ENCODE measurements around the gene KRABD2.

KRABD2 gene

DNA sequence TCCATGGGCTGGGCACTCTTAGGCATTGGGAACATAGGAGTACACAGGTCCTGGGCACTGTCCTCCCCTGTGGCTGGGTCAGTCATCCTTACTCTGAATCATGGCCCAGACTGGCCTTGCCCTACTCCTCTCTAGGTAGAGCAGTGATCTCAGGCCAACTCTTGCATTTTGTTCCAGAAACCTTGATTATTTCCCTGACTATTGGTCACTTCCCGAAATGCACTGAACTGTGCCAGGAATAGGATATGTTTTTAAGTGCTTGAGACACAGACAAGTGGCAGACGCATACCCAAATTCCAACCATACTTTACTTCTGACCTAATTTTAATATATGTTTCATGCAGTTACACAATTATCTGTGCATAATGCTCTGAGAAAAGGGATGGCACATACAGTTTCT lies 10.3 kb downstream of the KRABD2 start:
- H3K4me1 ChIP-seq (ENCODE audit: control insufficient read depth in 1 of 2, insufficient read depth in 2 of 2, low read length in 2 of 2) = peaks cover 19 to 21% of the 10 kb centered on the region in 2 donors
- Mint-ChIP-seq H3K27ac (no peak overlapping the region), H3K36me3 (peaks cover 14 to 33% of the 10 kb centered on the region in 2 donors), H3K4me3 (no peak overlapping the region), H3K9me3 (no peaks in the 10 kb centered on the region), H3K4me1 (peaks cover 14% of the 10 kb centered on the region), H3K27me3 (ENCODE audit: low read depth in 3 of 3) (no peaks in the 10 kb centered on the region)
- H4K20me1 ChIP-seq (ENCODE audit: insufficient read depth, low read length) = no peaks in the 10 kb centered on the region
- intact Hi-C loops (cut with micrococcal nuclease) = no loop called here
- no CpG with 5 or more reads among the region's 2 CpGs for WGBS (ENCODE audit: insufficient coverage)
- H3K27me3 ChIP-seq (ENCODE audit: control insufficient read depth in 2 of 2, insufficient read depth in 2 of 2, low read length in 2 of 2) = no peaks in the 10 kb centered on the region
- peaks cover 3 to 15% of the 10 kb centered on the region in 2 donors for H3K36me3 ChIP-seq (replicated peaks in 1 of 2; ENCODE audit: control insufficient read depth in 1 of 2, insufficient read depth in 2 of 2, low read length in 2 of 2)
- H3K4me3 ChIP-seq (replicated peaks in 1 of 3; ENCODE audit: low read depth in 2 of 3, low read length in 3 of 3) = no peak overlapping the region
- no peaks in the 10 kb centered on the region for H3K79me2 ChIP-seq (ENCODE audit: insufficient read depth, low read length)
- no peak overlapping the region for H3K9ac ChIP-seq (ENCODE audit: insufficient read depth, low read length, poor library complexity, severe bottlenecking)
- H2AFZ ChIP-seq (ENCODE audit: insufficient read depth, low read depth, low read length, poor library complexity, severe bottlenecking) = no peak overlapping the region
- no peaks in the 10 kb centered on the region for H3K9me3 ChIP-seq (replicated peaks in 1 of 2; ENCODE audit: control insufficient read depth in 1 of 2, insufficient read depth in 1 of 2, low read length in 2 of 2)
- H3K27ac ChIP-seq (ENCODE audit: low read depth in 1 of 2, low read length in 2 of 2) = no peak overlapping the region
- H3K4me2 ChIP-seq (replicated peaks; ENCODE audit: extremely low read depth, low read length, poor library complexity, severe bottlenecking) = no peak overlapping the region
- TF ChIP-seq, protein P1, sequence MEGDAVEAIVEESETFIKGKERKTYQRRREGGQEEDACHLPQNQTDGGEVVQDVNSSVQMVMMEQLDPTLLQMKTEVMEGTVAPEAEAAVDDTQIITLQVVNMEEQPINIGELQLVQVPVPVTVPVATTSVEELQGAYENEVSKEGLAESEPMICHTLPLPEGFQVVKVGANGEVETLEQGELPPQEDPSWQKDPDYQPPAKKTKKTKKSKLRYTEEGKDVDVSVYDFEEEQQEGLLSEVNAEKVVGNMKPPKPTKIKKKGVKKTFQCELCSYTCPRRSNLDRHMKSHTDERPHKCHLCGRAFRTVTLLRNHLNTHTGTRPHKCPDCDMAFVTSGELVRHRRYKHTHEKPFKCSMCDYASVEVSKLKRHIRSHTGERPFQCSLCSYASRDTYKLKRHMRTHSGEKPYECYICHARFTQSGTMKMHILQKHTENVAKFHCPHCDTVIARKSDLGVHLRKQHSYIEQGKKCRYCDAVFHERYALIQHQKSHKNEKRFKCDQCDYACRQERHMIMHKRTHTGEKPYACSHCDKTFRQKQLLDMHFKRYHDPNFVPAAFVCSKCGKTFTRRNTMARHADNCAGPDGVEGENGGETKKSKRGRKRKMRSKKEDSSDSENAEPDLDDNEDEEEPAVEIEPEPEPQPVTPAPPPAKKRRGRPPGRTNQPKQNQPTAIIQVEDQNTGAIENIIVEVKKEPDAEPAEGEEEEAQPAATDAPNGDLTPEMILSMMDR (IDR thresholded peaks at IDR 0.05) = no peak
- no peak for DNase-seq

- Mint-ChIP-seq H3K27ac (no peak overlapping the region), H3K27me3 (ENCODE audit: low read depth in 3 of 3) (no peaks in the 10 kb centered on the region)
- H2AFZ ChIP-seq (ENCODE audit: insufficient read depth, low read depth, low read length, poor library complexity, severe bottlenecking) = no peak overlapping the region
Measured at GRCh38 chr17:8365143-8365542, 11.4 kb downstream of the KRABD2 start.

More at GRCh38 chr17:8365143-8365542, 11.4 kb downstream of the KRABD2 start:
- Histone ChIP-seq H3K9ac (ENCODE audit: insufficient read depth, low read length, poor library complexity, severe bottlenecking) (no peak overlapping the region), H3K4me1 (ENCODE audit: control insufficient read depth in 1 of 2, insufficient read depth in 2 of 2, low read length in 2 of 2) (peaks cover 10 to 13% of the 10 kb centered on the region in 2 donors), H3K4me2 (replicated peaks; ENCODE audit: extremely low read depth, low read length, poor library complexity, severe bottlenecking) (no peak overlapping the region), H3K4me3 (replicated peaks in 1 of 3; ENCODE audit: low read depth in 2 of 3, low read length in 3 of 3) (no peak overlapping the region), H3K27me3 (ENCODE audit: control insufficient read depth in 2 of 2, insufficient read depth in 2 of 2, low read length in 2 of 2) (no peaks in the 10 kb centered on the region), H3K9me3 (replicated peaks in 1 of 2; ENCODE audit: control insufficient read depth in 1 of 2, insufficient read depth in 1 of 2, low read length in 2 of 2) (no peaks in the 10 kb centered on the region), H3K79me2 (ENCODE audit: insufficient read depth, low read length) (no peaks in the 10 kb centered on the region), H3K27ac (ENCODE audit: low read depth in 1 of 2, low read length in 2 of 2) (no peak overlapping the region), H4K20me1 (ENCODE audit: insufficient read depth, low read length) (no peaks in the 10 kb centered on the region), H3K36me3 (replicated peaks in 1 of 2; ENCODE audit: control insufficient read depth in 1 of 2, insufficient read depth in 2 of 2, low read length in 2 of 2) (peaks cover 3 to 15% of the 10 kb centered on the region in 2 donors)
- H3K4me1 Mint-ChIP-seq = peaks cover 14% of the 10 kb centered on the region
- WGBS (ENCODE audit: insufficient coverage) = no CpG with 5 or more reads among the region's 1 CpG
- no peaks in the 10 kb centered on the region for H3K9me3 Mint-ChIP-seq
- TF ChIP-seq, protein P1 (IDR thresholded peaks at IDR 0.05) = no peak
- peaks cover 12 to 31% of the 10 kb centered on the region in 2 donors for H3K36me3 Mint-ChIP-seq
- no peak for DNase-seq
- intact Hi-C loops (cut with micrococcal nuclease) = no loop called here
- no peak overlapping the region for H3K4me3 Mint-ChIP-seq
